ENCODE results near the gene EPN2.

DNA sequence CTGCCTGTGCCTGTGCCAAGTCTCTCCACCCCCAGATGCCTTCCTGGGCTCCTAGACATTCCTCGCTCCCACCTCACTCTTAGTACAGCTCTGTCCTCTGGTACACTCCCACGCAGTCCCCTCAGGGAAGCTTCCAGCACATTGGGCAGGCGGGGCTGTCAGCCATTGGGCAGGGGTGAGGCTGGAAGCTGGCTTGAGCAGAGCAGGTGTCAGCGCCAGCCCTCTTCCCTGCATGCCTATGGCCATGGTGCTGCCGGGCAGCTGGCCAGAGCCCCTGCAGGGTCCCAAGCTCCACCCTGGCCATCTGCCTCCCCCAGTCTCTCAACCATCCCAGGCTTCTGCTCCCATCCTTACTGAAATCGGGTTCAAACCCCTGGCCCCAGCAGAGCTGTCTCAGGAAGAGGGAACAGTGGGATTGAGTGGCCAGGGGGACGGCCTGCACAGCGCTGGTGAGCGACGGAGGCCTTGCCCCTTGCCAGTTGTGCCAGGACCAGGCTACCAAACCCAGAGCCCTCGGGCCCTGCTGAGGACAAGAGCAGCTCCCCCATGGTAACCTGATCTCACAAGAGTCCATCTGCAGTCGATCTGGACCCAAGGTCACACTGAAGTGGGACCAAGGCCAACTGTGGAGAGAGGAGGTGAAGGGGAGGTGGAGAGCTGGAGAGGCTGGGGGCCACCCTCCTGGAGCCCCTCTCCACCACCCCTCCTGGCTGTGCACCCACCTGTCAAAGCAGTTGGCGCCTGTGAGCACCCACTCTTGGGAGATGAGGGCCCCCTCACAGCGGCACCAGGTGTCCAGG lies 127.7 kb downstream of the EPN2 start:
- TF ChIP-seq, protein P1, sequence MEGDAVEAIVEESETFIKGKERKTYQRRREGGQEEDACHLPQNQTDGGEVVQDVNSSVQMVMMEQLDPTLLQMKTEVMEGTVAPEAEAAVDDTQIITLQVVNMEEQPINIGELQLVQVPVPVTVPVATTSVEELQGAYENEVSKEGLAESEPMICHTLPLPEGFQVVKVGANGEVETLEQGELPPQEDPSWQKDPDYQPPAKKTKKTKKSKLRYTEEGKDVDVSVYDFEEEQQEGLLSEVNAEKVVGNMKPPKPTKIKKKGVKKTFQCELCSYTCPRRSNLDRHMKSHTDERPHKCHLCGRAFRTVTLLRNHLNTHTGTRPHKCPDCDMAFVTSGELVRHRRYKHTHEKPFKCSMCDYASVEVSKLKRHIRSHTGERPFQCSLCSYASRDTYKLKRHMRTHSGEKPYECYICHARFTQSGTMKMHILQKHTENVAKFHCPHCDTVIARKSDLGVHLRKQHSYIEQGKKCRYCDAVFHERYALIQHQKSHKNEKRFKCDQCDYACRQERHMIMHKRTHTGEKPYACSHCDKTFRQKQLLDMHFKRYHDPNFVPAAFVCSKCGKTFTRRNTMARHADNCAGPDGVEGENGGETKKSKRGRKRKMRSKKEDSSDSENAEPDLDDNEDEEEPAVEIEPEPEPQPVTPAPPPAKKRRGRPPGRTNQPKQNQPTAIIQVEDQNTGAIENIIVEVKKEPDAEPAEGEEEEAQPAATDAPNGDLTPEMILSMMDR (IDR thresholded peaks at IDR 0.05 in 2 of 3, conservative IDR thresholded peaks at IDR 0.05 in 1 of 3; ENCODE audit: control insufficient read depth in 2 of 3, extremely low read depth in 1 of 3, insufficient read depth in 1 of 3, low read depth in 3 of 3, low read length in 3 of 3), result no peak
- TF ChIP-seq HDAC2 (IDR thresholded peaks at IDR 0.05) (no peak), MXI1 (IDR thresholded peaks at IDR 0.05; ENCODE audit: low read depth, low read length) (no peak)

Data from GM12878 (cell line).